Measurements from ENCODE around the gene PDCL3.

DNA sequence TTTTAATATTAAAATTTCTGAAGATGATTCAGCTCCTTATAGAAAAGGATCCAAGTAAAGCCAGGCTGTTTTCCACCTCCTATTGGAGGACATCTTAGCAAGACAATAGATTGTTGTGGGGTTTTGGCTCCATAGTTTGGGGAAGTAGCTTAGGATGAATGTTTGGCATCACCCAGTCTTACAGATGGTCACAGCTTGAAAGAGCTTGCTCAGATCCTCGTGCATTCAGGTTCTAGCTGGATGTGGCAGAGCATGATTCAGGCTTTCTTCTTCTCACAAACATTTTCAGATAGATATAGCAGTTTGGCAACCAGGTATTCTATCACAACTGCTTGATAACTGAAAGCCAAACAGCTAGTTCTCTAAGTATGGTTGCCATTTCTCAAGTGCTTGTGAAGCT is 23.6 kb upstream of the PDCL3 start:
- TF ChIP-seq SIN3A (IDR thresholded peaks at IDR 0.05; ENCODE audit: borderline replicate concordance, insufficient read depth, low read length) (no peak), POLR2AphosphoS5 (IDR thresholded peaks at IDR 0.05; ENCODE audit: low read depth, low read length) (no peak), FOXP2 (optimal IDR thresholded peaks at IDR 0.05; ENCODE audit: borderline replicate concordance, extremely low read depth, extremely low read length, insufficient read depth) (no peak)

Measured in PFSK-1 (cell line).